Mesothelial cell of epicardium (in vitro differentiated cells): ENCODE data around the gene FOXC2. TPM values are rescaled to one million over a fixed set of nuclear protein-coding genes. Genes with fewer than 3 reads are reported as not detected.

Experiments used
- DNase-seq, 2 experiments: peaks; one replicate each; pipeline ENCODE4 v3.0.0; 2021; ENCODE audit warnings: low spot score in 2 of 2; ENCODE audit not compliant: unreplicated experiment in 2 of 2
- H3K27ac Mint-ChIP-seq: 2 replicates; pipeline ENCODE4 v1.8.0; 2021; ENCODE audit warnings: mixed read lengths
- H3K27me3 Mint-ChIP-seq: 2 replicates; pipeline ENCODE4 v1.8.0; 2021; ENCODE audit warnings: low read depth, mixed read lengths
- H3K36me3 Mint-ChIP-seq: 2 replicates; pipeline ENCODE4 v1.8.0; 2021; ENCODE audit warnings: mixed read lengths
- H3K4me1 Mint-ChIP-seq: 2 replicates; pipeline ENCODE4 v1.8.0; 2021; ENCODE audit warnings: mixed read lengths
- H3K4me3 Mint-ChIP-seq: 2 replicates; pipeline ENCODE4 v1.8.0; 2021; ENCODE audit warnings: mild to moderate bottlenecking, moderate library complexity, mixed read lengths
- H3K9me3 Mint-ChIP-seq: 2 replicates; pipeline ENCODE4 v1.8.0; 2021; ENCODE audit warnings: mixed read lengths
- total RNA-seq: library from RNA; stranded (reverse); gene quantifications from 3 replicates; pipeline ENCODE4 v1.2.1, GENCODE V29; 2021
- TF ChIP-seq, protein P1 (sequence below): fragments of 200-600 bp; sonication (generic); IDR thresholded peaks from one replicate; pipeline ENCODE4 v1.5.0; 2021; ENCODE audit warnings: antibody characterized with exemption; ENCODE audit not compliant: unreplicated experiment

The FOXC2 gene
- total RNA-seq, 1 donor from 2014 or later = 12.3 TPM

DNA sequence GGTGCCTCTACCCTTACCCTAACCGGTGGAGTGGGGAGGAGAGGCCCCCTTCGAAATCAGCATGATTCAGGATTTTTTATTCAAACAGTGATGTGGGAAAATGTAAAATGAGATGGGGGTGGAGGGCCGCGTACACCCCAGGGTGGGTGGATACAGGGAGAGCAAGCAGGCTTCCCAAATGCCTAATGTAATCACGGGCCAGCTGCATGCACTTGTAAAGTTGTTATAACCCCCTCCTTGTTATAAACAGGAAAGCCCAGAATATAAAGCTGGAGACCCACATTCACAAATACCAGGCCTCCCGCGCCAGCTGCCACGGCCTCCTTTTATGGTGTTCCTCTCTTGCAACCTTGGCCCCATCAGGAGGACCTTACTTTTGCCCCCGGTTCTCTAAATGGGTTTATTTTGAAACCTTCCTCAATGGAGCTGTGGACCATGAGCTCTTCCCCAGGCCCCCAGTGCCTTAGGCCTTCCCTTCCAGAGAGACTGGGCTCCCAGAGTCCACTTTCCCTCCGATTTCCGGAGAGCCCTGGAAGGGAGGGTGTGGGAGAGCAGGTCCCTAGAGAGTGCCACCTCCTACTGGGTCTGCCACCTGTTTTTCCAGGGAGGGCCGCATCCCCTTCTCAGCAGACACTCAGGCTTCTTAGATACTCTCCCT lies 10.8 kb downstream of the FOXC2 start:
- Mint-ChIP-seq H3K36me3 (no peaks in the 10 kb centered on the region), H3K4me1 (peaks cover 53% of the 10 kb centered on the region), H3K4me3 (peak overlapping the region; percentile 84), H3K27me3 (peaks cover 81% of the 10 kb centered on the region), H3K27ac (peak overlapping the region; percentile 77), H3K9me3 (no peaks in the 10 kb centered on the region)
- TF ChIP-seq, protein P1, sequence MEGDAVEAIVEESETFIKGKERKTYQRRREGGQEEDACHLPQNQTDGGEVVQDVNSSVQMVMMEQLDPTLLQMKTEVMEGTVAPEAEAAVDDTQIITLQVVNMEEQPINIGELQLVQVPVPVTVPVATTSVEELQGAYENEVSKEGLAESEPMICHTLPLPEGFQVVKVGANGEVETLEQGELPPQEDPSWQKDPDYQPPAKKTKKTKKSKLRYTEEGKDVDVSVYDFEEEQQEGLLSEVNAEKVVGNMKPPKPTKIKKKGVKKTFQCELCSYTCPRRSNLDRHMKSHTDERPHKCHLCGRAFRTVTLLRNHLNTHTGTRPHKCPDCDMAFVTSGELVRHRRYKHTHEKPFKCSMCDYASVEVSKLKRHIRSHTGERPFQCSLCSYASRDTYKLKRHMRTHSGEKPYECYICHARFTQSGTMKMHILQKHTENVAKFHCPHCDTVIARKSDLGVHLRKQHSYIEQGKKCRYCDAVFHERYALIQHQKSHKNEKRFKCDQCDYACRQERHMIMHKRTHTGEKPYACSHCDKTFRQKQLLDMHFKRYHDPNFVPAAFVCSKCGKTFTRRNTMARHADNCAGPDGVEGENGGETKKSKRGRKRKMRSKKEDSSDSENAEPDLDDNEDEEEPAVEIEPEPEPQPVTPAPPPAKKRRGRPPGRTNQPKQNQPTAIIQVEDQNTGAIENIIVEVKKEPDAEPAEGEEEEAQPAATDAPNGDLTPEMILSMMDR = no peak
- DNase-seq = no peak

GRCh38 chr16:86578061-86578599 lies 11.5 kb downstream of the FOXC2 start, which contains the start of gene FOXL1:
Gene FOXL1, plus strand, starts transcription at chr16:86578549. Its CDS starts 175 bp downstream, at chr16:86578724.
- Mint-ChIP-seq H3K36me3 (no peaks in the 10 kb centered on the region), H3K27ac (peak within 1 kb of the TSS; percentile 4), H3K27me3 (peaks cover 79% of the 10 kb centered on the region), H3K4me1 (peaks cover 50% of the 10 kb centered on the region), H3K4me3 (peak within 1 kb of the TSS; percentile 84), H3K9me3 (no peaks in the 10 kb centered on the region)
- DNase-seq = no peak
- TF ChIP-seq, protein P1 = no peak

- no peak overlapping the region for H3K27ac Mint-ChIP-seq
- no peak for DNase-seq
- H3K36me3 Mint-ChIP-seq = no peaks in the 10 kb centered on the region
- no peaks in the 10 kb centered on the region for H3K9me3 Mint-ChIP-seq
- TF ChIP-seq, protein P1 = no peak
- peaks cover 45% of the 10 kb centered on the region for H3K4me1 Mint-ChIP-seq
- peak overlapping the region; percentile 84 for H3K4me3 Mint-ChIP-seq
- peaks cover 78% of the 10 kb centered on the region for H3K27me3 Mint-ChIP-seq
Observed at GRCh38 chr16:86578611-86579267, 12.1 kb downstream of the FOXC2 start.

GRCh38 chr16:86579268-86580062 lies 12.8 kb downstream of the FOXC2 start:
- TF ChIP-seq, protein P1 = no peak
- Mint-ChIP-seq H3K4me1 (peaks cover 44% of the 10 kb centered on the region), H3K9me3 (no peaks in the 10 kb centered on the region), H3K4me3 (peak overlapping the region; percentile 73), H3K27me3 (peaks cover 75% of the 10 kb centered on the region), H3K36me3 (no peaks in the 10 kb centered on the region), H3K27ac (peak overlapping the region; percentile 54)
- no peak for DNase-seq

DNA sequence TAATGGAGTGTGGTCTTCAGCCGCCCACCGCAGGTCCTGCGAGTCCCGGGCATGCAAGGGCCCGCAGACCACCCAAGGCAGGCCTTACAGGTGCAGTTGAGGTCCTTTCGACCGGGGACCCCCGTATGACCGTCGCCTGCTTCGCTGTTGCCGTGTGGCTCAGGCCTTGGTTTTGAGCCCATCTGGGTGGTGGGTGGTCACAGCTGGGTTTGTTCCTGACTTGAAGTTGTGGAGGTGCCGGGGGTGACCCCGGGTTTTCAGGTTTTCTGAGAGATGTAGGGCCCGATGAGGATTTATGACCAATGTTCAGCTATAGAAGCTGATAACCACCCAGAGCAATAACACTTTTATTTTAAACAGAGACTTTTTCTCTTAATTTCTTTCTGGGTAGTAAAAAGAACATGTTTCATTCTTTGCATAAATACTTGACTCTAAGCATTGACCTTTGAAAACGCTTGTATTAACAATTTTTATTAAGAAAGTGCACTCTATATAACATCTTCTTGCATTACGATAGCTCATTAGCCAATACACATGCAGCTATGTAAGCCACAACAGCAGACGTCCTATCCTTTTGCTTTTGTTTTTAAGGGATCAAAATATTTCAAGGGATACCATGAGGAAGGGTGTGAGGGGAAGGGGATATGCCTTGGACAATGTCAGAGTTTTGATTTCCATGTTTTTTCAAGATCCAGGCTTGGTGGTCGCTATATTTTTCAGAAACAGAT lies 13.6 kb downstream of the FOXC2 start:
- Mint-ChIP-seq H3K9me3 (no peaks in the 10 kb centered on the region), H3K4me1 (peaks cover 44% of the 10 kb centered on the region), H3K27me3 (peaks cover 72% of the 10 kb centered on the region), H3K4me3 (peak overlapping the region; percentile 73), H3K36me3 (no peaks in the 10 kb centered on the region), H3K27ac (no peak overlapping the region)
- DNase-seq = no peak
- TF ChIP-seq, protein P1 = no peak
